Retinal pigment epithelial cell (primary cell): ENCODE results near the gene CDH13.

Experiments used
- DNase-seq: peaks from one replicate; pipeline ENCODE4 v3.0.0-alpha.2; 2010; ENCODE audit warnings: low read depth
- H3K4me3 ChIP-seq: 2 replicates; pipeline ENCODE4 v1.5.1; 2011; ENCODE audit warnings: mild to moderate bottlenecking, low read length, control low read depth, moderate library complexity
- CTCF ChIP-seq: conservative IDR thresholded peaks from 2 replicates; pipeline ENCODE4 v1.5.1; 2011; ENCODE audit warnings: low read depth, low read length, control low read depth, inconsistent platforms

Gene CDH13

GRCh38 chr16:82955741-82956348 is 329.1 kb downstream of the CDH13 start:
- H3K4me3 ChIP-seq = no peak overlapping the region
- no peak for DNase-seq
- no peak for TF ChIP-seq CTCF

GRCh38 chr16:82957212-82957611 is 330.4 kb downstream of the CDH13 start:
- no peak for DNase-seq
- no peak overlapping the region for H3K4me3 ChIP-seq
- TF ChIP-seq CTCF = no peak

- no peak for DNase-seq
- H3K4me3 ChIP-seq = no peak overlapping the region
- TF ChIP-seq CTCF = no peak
Measured at GRCh38 chr16:82960918-82961317, 334.1 kb downstream of the CDH13 start.

- TF ChIP-seq CTCF = no peak
- no peak overlapping the region for H3K4me3 ChIP-seq
- no peak for DNase-seq
Measured at GRCh38 chr16:82963653-82964052, 336.9 kb downstream of the CDH13 start.

GRCh38 chr16:82965808-82966207 is 339.0 kb downstream of the CDH13 start:
- no peak for TF ChIP-seq CTCF
- H3K4me3 ChIP-seq = no peak overlapping the region
- DNase-seq = no peak

- no peak for TF ChIP-seq CTCF
- DNase-seq = no peak
- H3K4me3 ChIP-seq = no peak overlapping the region
Measured at GRCh38 chr16:82967424-82967823, 340.7 kb downstream of the CDH13 start.

- no peak overlapping the region for H3K4me3 ChIP-seq
- no peak for DNase-seq
- no peak for TF ChIP-seq CTCF
Measured at GRCh38 chr16:82971126-82971525, 344.4 kb downstream of the CDH13 start.
